K562 (cell line): ENCODE data around the gene CNOT1. TPM values are rescaled to one million over a fixed set of nuclear protein-coding genes. Genes with fewer than 3 reads are reported as not detected.

Experiments used
- EP300 ChIP-seq: IDR thresholded peaks from 2 replicates; pipeline ENCODE4 v1.6.1; 2012; ENCODE audit warnings: low read length, improper control_type of control experiment
- HES1 ChIP-seq: fragments of 450-650 bp; IDR thresholded peaks from 2 replicates; pipeline ENCODE4 v1.6.1; 2016; ENCODE audit warnings: low read depth, mild to moderate bottlenecking, moderate library complexity
- PTTG1 ChIP-seq: fragments of 450-650 bp; IDR thresholded peaks from 2 replicates; pipeline ENCODE4 v1.6.1; 2016; ENCODE audit warnings: low read depth, mild to moderate bottlenecking, missing genetic modification characterization, missing compliant biosample characterization
- SAFB ChIP-seq: fragments of 200-400 bp; formaldehyde crosslinking; IDR thresholded peaks from 2 replicates; pipeline ENCODE4 v1.6.1; 2017; ENCODE audit warnings: low read depth, low read length, borderline replicate concordance
- SAFB2 ChIP-seq: fragments of 200-400 bp; formaldehyde crosslinking; IDR thresholded peaks from 2 replicates; pipeline ENCODE4 v1.6.1; 2018; ENCODE audit warnings: borderline replicate concordance, low read length, low read depth, moderate library complexity; ENCODE audit not compliant: severe bottlenecking
- TAF7 ChIP-seq: fragments of 450-650 bp; IDR thresholded peaks from 2 replicates; pipeline ENCODE4 v1.6.1; 2016; ENCODE audit warnings: missing genetic modification characterization, missing compliant biosample characterization
- ZNF592 ChIP-seq: fragments of 450-650 bp; IDR thresholded peaks from 2 replicates; pipeline ENCODE4 v1.6.1; 2017; ENCODE audit warnings: antibody characterized with exemption, mild to moderate bottlenecking
- polyA plus RNA-seq, 8 experiments: library from polyadenylated mRNA; depleted of rRNA in 4 of 8; stranded (reverse) in 5 of 8; unstranded in 3 of 8; fragments of >200 nt; fragmentation: Nextera tagmentation in 2 of 8; fragmentation: Illumina TruSeq in 1 of 8; extraction: Ambion mirVana in 2 of 8; extraction: Trizol in 1 of 8; gene quantifications; 2 replicates each; pipeline versions ENCODE4 v1.2.1 to v1.2.3, GENCODE V29; 2011 to 2014; ENCODE audit warnings: inconsistent platforms in 1 of 8, missing spikeins in 1 of 8
- total RNA-seq, 7 experiments: library from RNA; depleted of rRNA in 6 of 7; stranded (reverse); fragments of >200 nt in 6 of 7; fragmentation: Illumina TruSeq in 2 of 7; extraction: Trizol in 2 of 7; gene quantifications; 2 replicates each; pipeline versions ENCODE4 v1.2.1 to v1.2.3, GENCODE V29; 2011 to 2021; ENCODE audit warnings: low replicate concordance in 1 of 7

CNOT1 gene
- total and polyA plus RNA-seq, 9 of the 15 experiments (the other 6 are each of a cell fraction or from before 2014, with no cell fraction given) = 110 to 270 (median 220) TPM

GRCh38 chr16:58639836-58640235 is 10.2 kb upstream of the CNOT1 start (continued):
- TF ChIP-seq SAFB2 = no peak
- no peak for TF ChIP-seq PTTG1
- TF ChIP-seq ZNF592 = no peak
- no peak for TF ChIP-seq SAFB
- no peak for TF ChIP-seq TAF7 (tag)
- no peak for TF ChIP-seq EP300
- no peak for TF ChIP-seq HES1
- TF ChIP-seq, all 486 proteins: peak for 0
